Measurements from ENCODE around the gene CNIH3. TPM values are rescaled to one million over a fixed set of nuclear protein-coding genes. Genes with fewer than 3 reads are reported as not detected.

The CNIH3 gene
- total RNA-seq, 1 experiment from 2014 or later: 4.2 TPM

- no peak overlapping the region; a peak in 1 of 7 replicates for H3K27ac Mint-ChIP-seq
- Histone ChIP-seq H3K4me1 (ENCODE audit: insufficient read depth, low read length) (peaks cover 3% of the 10 kb centered on the region; the same call in 1 of the 2 replicates), H2BK15ac (ENCODE audit: low read depth, low read length) (no peak overlapping the region), H2BK12ac (ENCODE audit: insufficient read length, low read depth, low read length) (no peak overlapping the region), H2BK120ac (ENCODE audit: low read depth, low read length, poor library complexity, severe bottlenecking) (no peak overlapping the region), H3K27ac (ENCODE audit: insufficient read length, low read depth, low read length) (no peak overlapping the region), H3K23me2 (ENCODE audit: insufficient read length, low read depth, low read length, poor library complexity, severe bottlenecking) (no peaks in the 10 kb centered on the region), H3K23ac (ENCODE audit: insufficient read length, low read depth, low read length) (no peak overlapping the region), H4K8ac (replicated peaks; ENCODE audit: insufficient read length, low read depth, low read length) (no peak overlapping the region), H3K9ac (ENCODE audit: extremely low read depth, insufficient read length, low read length) (no peak overlapping the region), H3K14ac (ENCODE audit: insufficient read depth, low read length) (no peak overlapping the region), H3K79me1 (ENCODE audit: insufficient read depth, low read depth, low read length, poor library complexity, severe bottlenecking) (no peaks in the 10 kb centered on the region), H3K4ac (ENCODE audit: low read depth, low read length) (no peak overlapping the region), H3K18ac (ENCODE audit: insufficient read length, low read depth, low read length) (no peak overlapping the region), H3T11ph (ENCODE audit: low read length) (no peak overlapping the region), H2AFZ (ENCODE audit: low read length) (no peak overlapping the region), H2BK5ac (ENCODE audit: insufficient read length, low read length) (no peak overlapping the region), H4K20me1 (ENCODE audit: control insufficient read depth, insufficient read depth, insufficient read length) (no peaks in the 10 kb centered on the region), H4K5ac (ENCODE audit: insufficient read length, low read depth, low read length) (no peak overlapping the region), H3K56ac (ENCODE audit: insufficient read length, low read depth, low read length) (no peak overlapping the region), H3K27me3 (ENCODE audit: insufficient read depth, low read length) (no peaks in the 10 kb centered on the region), H3K9me3 (ENCODE audit: control insufficient read depth, low read depth, low read length) (no peaks in the 10 kb centered on the region), H2AK5ac (ENCODE audit: insufficient read length, low read length) (no peak overlapping the region), H2BK20ac (ENCODE audit: low read depth, low read length, poor library complexity, severe bottlenecking) (no peak overlapping the region), H4K91ac (ENCODE audit: insufficient read length, low read depth, low read length) (no peak overlapping the region), H3K79me2 (ENCODE audit: insufficient read depth, low read length) (no peaks in the 10 kb centered on the region), H3K4me2 (ENCODE audit: insufficient read depth, insufficient read length, low read length) (no peak overlapping the region)
- no peaks in the 10 kb centered on the region for H3K36me3 Mint-ChIP-seq (ENCODE audit: insufficient read depth in 1 of 3, low read depth in 3 of 3)
- H3K27me3 Mint-ChIP-seq (ENCODE audit: low read depth): peaks cover 5% of the 10 kb centered on the region
- peaks cover 34 to 44% of the 10 kb centered on the region in 2 experiments for H3K4me1 Mint-ChIP-seq
- no peak overlapping the region for H3K4me3 Mint-ChIP-seq
- TF ChIP-seq CTCF (conservative IDR thresholded peaks at IDR 0.05): no peak
- WGBS (ENCODE audit: extremely low coverage, insufficient read length, low lambda C conversion rate): no CpG with 5 or more reads among the region's 3 CpGs
- H3K9me3 Mint-ChIP-seq: no peaks in the 10 kb centered on the region
- DNase-seq: no peak
Observed at GRCh38 chr1:224731633-224732032, 115.5 kb downstream of the CNIH3 start.
